Astrocyte of the cerebellum (primary cell): ENCODE data around the gene WWOX.
A peak's percentile ranks its signal among the peaks of the same experiment; 100 is the strongest.

ENCODE experiments used
- DNase-seq: peaks from one replicate; pipeline ENCODE4 v3.0.0-alpha.2; 2011; ENCODE audit warnings: low read depth
- H3K4me3 ChIP-seq: 2 replicates; pipeline ENCODE4 v1.5.1; 2011; ENCODE audit warnings: mild to moderate bottlenecking, low read depth, low read length, moderate library complexity
- CTCF ChIP-seq: IDR thresholded peaks from 2 replicates; pipeline ENCODE4 v1.5.1; 2012; ENCODE audit warnings: low read length, low read depth, moderate library complexity, mild to moderate bottlenecking; ENCODE audit errors: missing control alignments
- in situ Hi-C: cut with HindIII; loops from 2 replicates; pipeline ENCODE4 v1.10.0; 2017; ENCODE audit warnings: low sequenced_read_pairs

WWOX gene

GRCh38 chr16:78294538-78295225, 195.2 kb downstream of the WWOX start:
- in situ Hi-C loops = no loop called here
- H3K4me3 ChIP-seq = no peak overlapping the region
- DNase-seq = no peak
- TF ChIP-seq CTCF = no peak

- in situ Hi-C loops = no loop called here
- no peak overlapping the region for H3K4me3 ChIP-seq
- no peak for TF ChIP-seq CTCF
- DNase-seq = no peak
Observed at GRCh38 chr16:78297066-78297666, 197.7 kb downstream of the WWOX start.

- TF ChIP-seq CTCF = no peak
- DNase-seq = no peak
- in situ Hi-C loops = no loop called here
- H3K4me3 ChIP-seq = no peak overlapping the region
Observed at GRCh38 chr16:78298986-78299385, 199.5 kb downstream of the WWOX start.

GRCh38 chr16:78300469-78300868, 201.0 kb downstream of the WWOX start:
- in situ Hi-C loops = no loop called here
- no peak for DNase-seq
- TF ChIP-seq CTCF = no peak
- no peak overlapping the region for H3K4me3 ChIP-seq

GRCh38 chr16:78303946-78304345, 204.5 kb downstream of the WWOX start:
- in situ Hi-C loops = no loop called here
- no peak for TF ChIP-seq CTCF
- peak; percentile 5 for DNase-seq
- no peak overlapping the region for H3K4me3 ChIP-seq

- no peak overlapping the region for H3K4me3 ChIP-seq
- in situ Hi-C loops = no loop called here
- DNase-seq = peak; percentile 27
- TF ChIP-seq CTCF = no peak
Observed at GRCh38 chr16:78306361-78306760, 206.9 kb downstream of the WWOX start.
